Mesothelial cell of epicardium (in vitro differentiated cells): Measurements from ENCODE around the gene NPHS1. TPM values are rescaled to one million over a fixed set of nuclear protein-coding genes. Genes with fewer than 3 reads are reported as not detected.
"Not testable (repeated sequence)": the region's sequence is repeated elsewhere in the genome, so short reads cannot be mapped to it uniquely, and the experiment has no call there.

Source experiments
- DNase-seq, 2 experiments: peaks; one replicate each; pipeline ENCODE4 v3.0.0; 2021; ENCODE audit warnings: low spot score in 2 of 2; ENCODE audit not compliant: unreplicated experiment in 2 of 2
- H3K27ac Mint-ChIP-seq: 2 replicates; pipeline ENCODE4 v1.8.0; 2021; ENCODE audit warnings: mixed read lengths
- H3K27me3 Mint-ChIP-seq: 2 replicates; pipeline ENCODE4 v1.8.0; 2021; ENCODE audit warnings: low read depth, mixed read lengths
- H3K36me3 Mint-ChIP-seq: 2 replicates; pipeline ENCODE4 v1.8.0; 2021; ENCODE audit warnings: mixed read lengths
- H3K4me1 Mint-ChIP-seq: 2 replicates; pipeline ENCODE4 v1.8.0; 2021; ENCODE audit warnings: mixed read lengths
- H3K4me3 Mint-ChIP-seq: 2 replicates; pipeline ENCODE4 v1.8.0; 2021; ENCODE audit warnings: mild to moderate bottlenecking, moderate library complexity, mixed read lengths
- H3K9me3 Mint-ChIP-seq: 2 replicates; pipeline ENCODE4 v1.8.0; 2021; ENCODE audit warnings: mixed read lengths
- total RNA-seq: library from RNA; stranded (reverse); gene quantifications from 3 replicates; pipeline ENCODE4 v1.2.1, GENCODE V29; 2021
- TF ChIP-seq, protein P1 (sequence below): fragments of 200-600 bp; sonication (generic); IDR thresholded peaks from one replicate; pipeline ENCODE4 v1.5.0; 2021; ENCODE audit warnings: antibody characterized with exemption; ENCODE audit not compliant: unreplicated experiment

NPHS1 gene
- total RNA-seq, 1 donor from 2014 or later = 0.72 TPM

DNA sequence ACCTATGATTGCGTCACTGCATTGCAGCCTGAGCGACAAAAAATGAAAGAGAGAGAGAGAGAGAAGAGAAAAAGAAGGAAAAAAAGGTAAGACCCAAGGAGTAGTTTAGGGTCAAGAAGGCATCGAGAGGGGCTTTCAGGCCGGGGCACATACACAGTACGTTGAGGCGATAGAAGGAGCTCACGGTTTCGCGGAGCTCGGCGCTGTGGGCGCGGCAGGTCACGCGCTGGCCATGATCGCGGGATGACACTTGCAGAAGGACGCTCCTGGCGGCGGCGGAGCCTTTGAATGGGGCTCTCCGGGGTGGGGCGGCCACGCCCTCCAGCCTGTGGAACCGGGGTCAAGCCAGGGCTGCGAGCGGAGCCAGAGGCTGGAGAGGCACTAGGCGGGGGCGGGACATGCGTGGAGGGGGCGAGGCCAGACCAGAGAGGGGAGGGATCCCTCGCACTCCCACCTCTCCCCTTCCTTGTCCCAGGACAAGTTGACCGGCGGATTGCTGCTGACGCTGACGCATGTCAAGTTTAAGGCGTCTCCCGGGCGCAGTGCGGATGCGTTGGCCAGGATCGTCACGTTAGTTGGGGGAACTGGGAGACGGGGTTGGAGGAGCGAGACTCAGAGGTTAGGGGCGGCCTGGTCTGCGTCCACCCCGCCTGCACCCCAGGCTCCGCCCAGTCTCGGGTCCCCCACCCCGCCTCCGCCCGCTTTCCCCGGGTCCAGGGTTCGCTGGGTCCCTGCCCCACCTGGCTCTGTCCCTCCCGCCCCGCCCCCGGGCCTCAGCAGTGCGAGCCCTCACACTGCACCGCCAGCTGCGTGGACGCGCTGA, 6.9 kb downstream of the NPHS1 start:
- Mint-ChIP-seq H3K36me3 (no peaks in the 10 kb centered on the region), H3K9me3 (no peaks in the 10 kb centered on the region), H3K4me3 (peak overlapping the region; percentile 46), H3K27me3 (peaks cover 94% of the 10 kb centered on the region), H3K27ac (no peak overlapping the region), H3K4me1 (peaks cover 17% of the 10 kb centered on the region)
- TF ChIP-seq, protein P1, sequence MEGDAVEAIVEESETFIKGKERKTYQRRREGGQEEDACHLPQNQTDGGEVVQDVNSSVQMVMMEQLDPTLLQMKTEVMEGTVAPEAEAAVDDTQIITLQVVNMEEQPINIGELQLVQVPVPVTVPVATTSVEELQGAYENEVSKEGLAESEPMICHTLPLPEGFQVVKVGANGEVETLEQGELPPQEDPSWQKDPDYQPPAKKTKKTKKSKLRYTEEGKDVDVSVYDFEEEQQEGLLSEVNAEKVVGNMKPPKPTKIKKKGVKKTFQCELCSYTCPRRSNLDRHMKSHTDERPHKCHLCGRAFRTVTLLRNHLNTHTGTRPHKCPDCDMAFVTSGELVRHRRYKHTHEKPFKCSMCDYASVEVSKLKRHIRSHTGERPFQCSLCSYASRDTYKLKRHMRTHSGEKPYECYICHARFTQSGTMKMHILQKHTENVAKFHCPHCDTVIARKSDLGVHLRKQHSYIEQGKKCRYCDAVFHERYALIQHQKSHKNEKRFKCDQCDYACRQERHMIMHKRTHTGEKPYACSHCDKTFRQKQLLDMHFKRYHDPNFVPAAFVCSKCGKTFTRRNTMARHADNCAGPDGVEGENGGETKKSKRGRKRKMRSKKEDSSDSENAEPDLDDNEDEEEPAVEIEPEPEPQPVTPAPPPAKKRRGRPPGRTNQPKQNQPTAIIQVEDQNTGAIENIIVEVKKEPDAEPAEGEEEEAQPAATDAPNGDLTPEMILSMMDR = no peak
- DNase-seq = no peak

DNA sequence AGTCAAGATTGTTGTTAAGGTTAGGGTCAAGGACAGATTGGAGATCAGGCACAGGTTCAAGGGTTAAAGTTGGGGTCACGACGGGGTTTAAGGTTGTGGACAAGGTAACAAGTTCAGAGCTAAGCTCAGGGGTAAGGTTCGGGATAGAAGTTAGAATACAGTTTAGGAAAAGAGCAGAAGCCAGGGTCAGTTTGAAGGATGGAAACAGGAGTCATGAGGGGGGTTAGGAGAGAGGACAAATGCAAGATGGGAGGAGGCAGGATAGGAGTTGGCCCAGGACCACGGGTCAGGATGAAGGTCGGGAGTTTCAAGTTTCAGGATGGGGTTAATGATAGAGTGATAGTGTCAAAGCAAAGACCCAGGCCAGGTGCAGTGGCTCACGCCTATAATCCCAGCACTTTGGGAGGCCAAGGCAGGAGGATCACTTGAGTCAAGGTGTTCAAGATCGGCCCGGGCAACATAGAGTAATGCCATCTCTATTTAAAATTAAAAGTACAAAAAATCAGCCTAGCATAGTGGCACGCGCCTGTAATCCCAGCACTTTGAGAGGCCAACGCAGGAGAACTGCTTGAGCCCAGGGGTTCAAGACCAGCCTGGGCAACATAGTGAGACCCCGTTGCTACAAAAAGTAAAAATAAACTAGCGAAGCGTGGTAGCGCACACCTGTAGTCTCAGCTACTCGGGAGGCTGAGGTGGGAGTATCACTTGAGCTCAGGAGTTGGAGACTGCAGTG, 7.7 kb downstream of the NPHS1 start:
- no peak for DNase-seq
- peaks cover 17% of the 10 kb centered on the region for H3K4me1 Mint-ChIP-seq
- no peaks in the 10 kb centered on the region for H3K36me3 Mint-ChIP-seq
- TF ChIP-seq, protein P1 = no peak
- peak overlapping the region; percentile 46 for H3K4me3 Mint-ChIP-seq
- H3K9me3 Mint-ChIP-seq = no peaks in the 10 kb centered on the region
- no peak overlapping the region for H3K27ac Mint-ChIP-seq
- H3K27me3 Mint-ChIP-seq = peaks cover 86% of the 10 kb centered on the region

DNA sequence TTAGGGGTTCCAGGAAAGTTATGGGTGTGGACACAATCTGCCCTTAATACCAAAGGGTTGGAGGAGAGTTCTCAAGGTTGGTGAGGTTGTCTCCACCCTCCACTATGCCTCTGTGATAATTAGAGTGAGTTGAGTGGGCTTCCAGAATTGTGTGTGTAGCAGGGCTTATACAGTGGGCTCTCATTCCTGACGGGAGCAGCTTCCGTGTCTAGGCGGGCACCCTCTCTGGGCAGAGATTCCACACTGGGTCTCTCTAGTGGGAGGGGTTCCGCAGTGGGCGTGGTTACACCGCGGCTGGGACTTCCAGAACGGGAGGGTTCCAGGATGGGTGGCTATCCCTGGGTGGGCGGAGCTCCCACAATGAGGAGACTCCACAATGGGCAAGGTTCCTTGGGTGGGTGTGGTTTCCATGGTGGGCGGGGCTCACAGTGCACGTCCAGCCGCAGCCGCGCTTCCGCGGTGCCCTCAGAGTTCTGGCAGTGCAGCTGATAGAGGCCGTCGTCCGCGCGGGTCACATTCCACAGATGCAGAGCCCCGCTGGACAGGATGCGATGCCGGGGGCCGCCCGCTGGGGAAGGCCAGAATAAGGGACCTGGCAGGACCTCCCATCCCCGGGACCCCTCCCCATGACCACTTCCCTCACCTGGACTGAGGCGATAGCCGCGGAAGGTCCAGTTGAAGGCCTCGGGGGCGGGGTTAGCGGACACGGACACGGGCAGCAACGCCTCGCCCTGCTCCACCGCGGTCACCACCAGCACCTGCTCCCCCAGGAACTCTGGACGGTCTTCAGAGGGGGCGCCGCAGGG, 8.4 kb downstream of the NPHS1 start:
- H3K4me3 Mint-ChIP-seq = no peak overlapping the region

DNA sequence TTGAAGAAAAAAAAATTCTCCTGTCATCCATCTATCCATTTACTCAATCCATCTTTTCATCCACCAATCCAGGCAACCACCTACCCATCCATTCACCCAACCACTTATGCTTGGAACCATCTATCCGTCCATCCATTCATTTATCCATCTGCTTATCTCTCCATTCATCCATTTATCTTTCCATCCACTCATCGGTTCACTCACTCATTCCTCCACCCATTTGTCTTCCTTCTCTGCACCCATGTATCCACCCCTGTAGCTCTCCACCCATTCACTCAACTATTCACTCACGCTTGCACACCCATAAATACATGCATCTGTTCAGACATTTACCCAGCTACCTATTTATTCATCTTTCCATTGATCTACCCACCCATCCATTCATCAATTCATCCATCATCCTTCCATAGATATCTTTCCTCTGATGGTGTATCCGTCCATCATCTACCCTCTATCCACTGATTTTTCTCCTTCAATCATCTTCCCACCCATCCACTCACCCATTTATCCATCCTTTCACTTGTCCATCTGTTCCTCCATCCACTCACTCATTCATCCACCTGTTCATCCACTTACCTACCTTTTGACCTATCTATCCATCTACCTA, 9.5 kb downstream of the NPHS1 start:
- no peak for DNase-seq
- H3K4me3 Mint-ChIP-seq = no peak overlapping the region
- peaks cover 17% of the 10 kb centered on the region for H3K4me1 Mint-ChIP-seq
- no peaks in the 10 kb centered on the region for H3K36me3 Mint-ChIP-seq
- no peaks in the 10 kb centered on the region for H3K9me3 Mint-ChIP-seq
- H3K27me3 Mint-ChIP-seq = peaks cover 67% of the 10 kb centered on the region
- no peak overlapping the region for H3K27ac Mint-ChIP-seq
- TF ChIP-seq, protein P1 = no peak

More for the DNA sequence above, 8.4 kb downstream of the NPHS1 start:
- Mint-ChIP-seq H3K27ac (no peak overlapping the region), H3K36me3 (no peaks in the 10 kb centered on the region), H3K9me3 (no peaks in the 10 kb centered on the region), H3K27me3 (peaks cover 78% of the 10 kb centered on the region), H3K4me1 (peaks cover 17% of the 10 kb centered on the region)
- TF ChIP-seq, protein P1 = no peak
- no peak for DNase-seq

DNA sequence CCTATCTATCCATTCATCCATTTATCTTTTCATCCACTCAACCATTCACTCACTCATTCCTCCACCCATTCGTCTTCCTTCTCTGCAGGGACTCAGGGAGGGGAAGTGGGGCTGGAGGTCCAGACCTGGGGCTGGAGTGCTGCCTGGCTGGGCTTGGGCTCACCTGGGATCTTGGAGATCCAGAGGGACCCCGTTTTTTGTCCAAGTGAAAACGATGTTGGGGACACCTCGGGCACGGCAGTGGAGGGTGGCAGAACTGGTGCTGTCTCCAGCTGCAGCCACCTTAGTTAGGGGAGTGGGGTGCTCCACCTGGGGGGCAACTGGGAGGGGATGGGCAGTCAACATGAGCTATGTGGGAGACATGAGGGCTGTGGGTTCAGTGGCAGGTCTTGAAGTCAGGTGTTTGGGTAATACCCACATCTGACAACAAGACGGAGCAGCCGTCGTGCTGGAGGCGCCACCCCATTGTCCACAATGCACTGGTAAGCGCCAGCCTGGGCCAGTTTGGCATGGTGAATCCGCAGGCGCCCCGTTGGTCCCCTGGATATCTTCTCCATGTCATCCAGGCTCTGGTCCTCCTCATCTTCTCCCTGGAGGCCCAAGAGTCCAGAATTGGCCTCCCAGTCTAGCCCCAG, 10.2 kb downstream of the NPHS1 start:
- Mint-ChIP-seq H3K27me3 (peaks cover 68% of the 10 kb centered on the region), H3K27ac (no peak overlapping the region), H3K9me3 (no peaks in the 10 kb centered on the region), H3K4me3 (no peak overlapping the region), H3K4me1 (peaks cover 17% of the 10 kb centered on the region), H3K36me3 (no peaks in the 10 kb centered on the region)
- no peak for DNase-seq
- TF ChIP-seq, protein P1 = no peak

DNA sequence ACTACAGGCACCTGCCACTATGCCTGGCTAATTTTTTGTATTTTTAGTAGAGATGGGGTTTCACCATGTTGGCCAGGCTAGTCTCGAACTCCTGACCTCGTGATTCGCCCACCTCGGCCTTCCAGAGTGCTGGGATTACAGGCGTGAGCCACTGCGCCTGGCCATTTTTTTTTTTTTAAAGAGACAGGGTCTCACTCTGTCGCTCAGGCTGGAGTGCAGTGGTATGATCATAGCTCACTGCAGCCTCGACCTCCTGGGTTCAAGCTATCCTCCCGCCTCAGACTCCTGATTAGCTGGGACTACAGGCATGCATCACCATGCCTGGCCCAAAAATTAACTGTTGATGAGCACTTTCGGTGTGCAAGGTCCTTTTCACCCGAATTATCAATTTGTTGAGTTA, 16.2 kb downstream of the NPHS1 start:
- not testable (repeated sequence) for H3K27ac Mint-ChIP-seq, H3K4me3 Mint-ChIP-seq, H3K4me1 Mint-ChIP-seq, H3K9me3 Mint-ChIP-seq, DNase-seq, H3K36me3 Mint-ChIP-seq
- peaks cover 48% of the 10 kb centered on the region for H3K27me3 Mint-ChIP-seq
